Activated CD4-positive, alpha-beta memory T cell treated with anti-CD3 and anti-CD28 coated beads for 36 hours (primary cell): ENCODE data around the gene CNPY1. TPM values are rescaled to one million over a fixed set of nuclear protein-coding genes. Genes with fewer than 3 reads are reported as not detected.

ENCODE experiments used
- CTCF ChIA-PET: fragments of 350-600 bp; sonication (Branson Sonifier 250); formaldehyde crosslinking; loops from one replicate; lab custom pipeline; 2021; ENCODE audit warnings: antibody characterized with exemption, inconsistent platforms; lab: Charles Lee
- POLR2A ChIA-PET: fragments of 350-600 bp; sonication (Branson Sonifier 250); formaldehyde crosslinking; loops from one replicate; lab custom pipeline; 2021; ENCODE audit warnings: antibody characterized with exemption; lab: Charles Lee
- DNase-seq: peaks from one replicate; pipeline ENCODE4 v3.0.0-alpha.2; 2020
- H3K27ac Mint-ChIP-seq: one replicate; pipeline ENCODE4 v1.8.0; 2021; ENCODE audit warnings: mixed read lengths
- H3K27me3 Mint-ChIP-seq: one replicate; pipeline ENCODE4 v1.8.0; 2021; ENCODE audit warnings: mixed read lengths
- H3K36me3 Mint-ChIP-seq: one replicate; pipeline ENCODE4 v1.8.0; 2021; ENCODE audit warnings: mixed read lengths
- H3K4me1 Mint-ChIP-seq: one replicate; pipeline ENCODE4 v1.8.0; 2021; ENCODE audit warnings: low read depth, mixed read lengths
- H3K4me3 Mint-ChIP-seq: one replicate; pipeline ENCODE4 v1.8.0; 2021; ENCODE audit warnings: mild to moderate bottlenecking, mixed read lengths
- H3K9me3 Mint-ChIP-seq: one replicate; pipeline ENCODE4 v1.8.0; 2021; ENCODE audit warnings: mixed read lengths
- intact Hi-C: fragments of 100-400 bp; cut with micrococcal nuclease; formaldehyde crosslinking; loops from one replicate; pipeline ENCODE4 v1.15.1; 2023
- total RNA-seq, 2 experiments: library from RNA; stranded (reverse); gene quantifications; one replicate each; pipeline ENCODE4 v1.2.3, GENCODE V29; 2021

Gene CNPY1
- total RNA-seq, 2 experiments from 2014 or later, result not detected

- intact Hi-C loops, result loop anchor here (2.0 to 5.0 kb wide), 4 partner anchors 58 to 1563 kb away; no protein-coding TSS in a partner anchor
- no peak overlapping the region for H3K4me3 Mint-ChIP-seq
- POLR2A ChIA-PET, result no interaction called here
- DNase-seq, result no peak
- H3K27ac Mint-ChIP-seq, result no peak overlapping the region
- H3K4me1 Mint-ChIP-seq, result peaks cover 28% of the 10 kb centered on the region
- H3K36me3 Mint-ChIP-seq, result no peaks in the 10 kb centered on the region
- H3K27me3 Mint-ChIP-seq, result peaks cover 68% of the 10 kb centered on the region
- CTCF ChIA-PET, result no interaction called here
- no peaks in the 10 kb centered on the region for H3K9me3 Mint-ChIP-seq
Observed at GRCh38 chr7:155454183-155455112, 91.9 kb downstream of the CNPY1 start.

GRCh38 chr7:155453296-155454182 lies 92.8 kb downstream of the CNPY1 start:
- POLR2A ChIA-PET, result no interaction called here
- Mint-ChIP-seq H3K27ac (no peak overlapping the region), H3K9me3 (no peaks in the 10 kb centered on the region), H3K4me3 (no peak overlapping the region), H3K36me3 (no peaks in the 10 kb centered on the region), H3K27me3 (peaks cover 70% of the 10 kb centered on the region), H3K4me1 (peaks cover 24% of the 10 kb centered on the region)
- CTCF ChIA-PET, result no interaction called here
- intact Hi-C loops, result loop anchor here (2.0 to 5.0 kb wide), 3 partner anchors 15 to 1564 kb away; no protein-coding TSS in a partner anchor
- DNase-seq, result no peak

- H3K4me3 Mint-ChIP-seq, result no peak overlapping the region
Observed at GRCh38 chr7:155452505-155453295, 93.7 kb downstream of the CNPY1 start.

GRCh38 chr7:155451840-155452239 lies 94.5 kb downstream of the CNPY1 start:
- no peak for DNase-seq
- no peak overlapping the region for H3K4me3 Mint-ChIP-seq
- ChIA-PET CTCF (interaction anchor here (0.6 to 1.5 kb wide), 3 partner anchors 77 to 107 kb away, joined by 3 to 4 read pairs (median 3); no protein-coding TSS in a partner anchor), POLR2A (no interaction called here)
- peaks cover 20% of the 10 kb centered on the region for H3K4me1 Mint-ChIP-seq
- H3K27me3 Mint-ChIP-seq, result peaks cover 75% of the 10 kb centered on the region
- H3K36me3 Mint-ChIP-seq, result no peaks in the 10 kb centered on the region
- no peak overlapping the region for H3K27ac Mint-ChIP-seq
- intact Hi-C loops, result loop anchor here (2.0 to 5.0 kb wide), 3 partner anchors 17 to 1565 kb away; no protein-coding TSS in a partner anchor
- H3K9me3 Mint-ChIP-seq, result no peaks in the 10 kb centered on the region

More at GRCh38 chr7:155452505-155453295, 93.7 kb downstream of the CNPY1 start:
- ChIA-PET CTCF (interaction anchor here (1.1 to 1.5 kb wide), 2 partner anchors 76 to 108 kb away, joined by 3 read pairs; no protein-coding TSS in a partner anchor), POLR2A (no interaction called here)
- DNase-seq, result no peak
- H3K4me1 Mint-ChIP-seq, result peaks cover 22% of the 10 kb centered on the region
- no peaks in the 10 kb centered on the region for H3K36me3 Mint-ChIP-seq
- H3K27ac Mint-ChIP-seq, result no peak overlapping the region
- no peaks in the 10 kb centered on the region for H3K9me3 Mint-ChIP-seq
- intact Hi-C loops, result loop anchor here (2.0 to 5.0 kb wide), 2 partner anchors 16 to 1565 kb away; no protein-coding TSS in a partner anchor
- peaks cover 76% of the 10 kb centered on the region for H3K27me3 Mint-ChIP-seq

Other genes starting within 250 kb of the CNPY1 start
- 10 to 100 TPM; 94.9 to 96.9 TPM for gene INSIG1, start 248.7 kb downstream of the CNPY1 start, total RNA-seq
- gene EN2, start 88.4 kb downstream of the CNPY1 start, total RNA-seq, result not detected
- 10 to 100 TPM; 57.7 to 65.3 TPM for gene RBM33, start 98.1 kb upstream of the CNPY1 start, total RNA-seq